WTC11 (cell line): ENCODE data around the gene VANGL1. TPM values are rescaled to one million over a fixed set of nuclear protein-coding genes. Genes with fewer than 3 reads are reported as not detected.
A peak's percentile ranks its signal among the peaks of the same experiment; 100 is the strongest.

Source experiments
- ATAC-seq: fragments of 200-7000 bp; cut with Tn5 transposase; 2 replicates; pipeline ENCODE4 v1.10.0; 2021; ENCODE audit warnings: mild to moderate bottlenecking, moderate library complexity
- CTCF ChIA-PET: fragments of 300-600 bp; sonication (Branson Sonifier 250); formaldehyde crosslinking; loops from one replicate; lab custom pipeline; 2021; ENCODE audit warnings: antibody characterized with exemption; lab: Charles Lee
- POLR2A ChIA-PET: fragments of 350-600 bp; sonication (Branson Sonifier 250); formaldehyde crosslinking; loops from one replicate; lab custom pipeline; 2021; ENCODE audit warnings: antibody characterized with exemption; lab: Charles Lee
- DNase-seq: peaks from one replicate; pipeline ENCODE4 v3.0.0; 2021; ENCODE audit warnings: low spot score
- H3K27ac Mint-ChIP-seq: 2 replicates; pipeline ENCODE4 v1.8.0; 2021; ENCODE audit warnings: mixed read lengths
- H3K27me3 Mint-ChIP-seq: 2 replicates; pipeline ENCODE4 v1.8.0; 2021; ENCODE audit warnings: low read depth, mild to moderate bottlenecking, moderate library complexity, mixed read lengths
- H3K36me3 Mint-ChIP-seq: 2 replicates; pipeline ENCODE4 v1.8.0; 2021; ENCODE audit warnings: mixed read lengths
- H3K4me1 Mint-ChIP-seq: 2 replicates; pipeline ENCODE4 v1.8.0; 2022; ENCODE audit warnings: mixed read lengths
- H3K4me3 Mint-ChIP-seq: 2 replicates; pipeline ENCODE4 v1.8.0; 2021; ENCODE audit warnings: mild to moderate bottlenecking, moderate library complexity, mixed read lengths
- H3K9me3 Mint-ChIP-seq: 2 replicates; pipeline ENCODE4 v1.8.0; 2021; ENCODE audit warnings: mixed read lengths
- ELF4 ChIP-seq: sonication (generic); formaldehyde crosslinking; IDR thresholded peaks from 2 replicates; pipeline ENCODE4 v1.8.1; 2022; ENCODE audit warnings: low read depth, mild to moderate bottlenecking, moderate library complexity, missing genetic modification reagents
- EMX1 ChIP-seq: fragments of 250-450 bp; sonication (Bioruptor Pico); IDR thresholded peaks from 2 replicates; pipeline ENCODE4 v1.8.0; 2021; ENCODE audit warnings: mild to moderate bottlenecking
- IRF2 ChIP-seq: sonication (generic); formaldehyde crosslinking; IDR thresholded peaks from 2 replicates; pipeline ENCODE4 v1.8.0; 2022; ENCODE audit warnings: low read depth, missing genetic modification reagents, borderline replicate concordance
- JUN ChIP-seq: sonication (generic); formaldehyde crosslinking; IDR thresholded peaks from 2 replicates; pipeline ENCODE4 v1.8.0; 2023; ENCODE audit warnings: mild to moderate bottlenecking, missing genetic modification reagents
- KAT7 ChIP-seq: sonication (generic); formaldehyde crosslinking; IDR thresholded peaks from 2 replicates; pipeline ENCODE4 v1.8.1; 2023; ENCODE audit warnings: missing genetic modification reagents, mild to moderate bottlenecking, borderline replicate concordance
- NFATC4 ChIP-seq: fragments of 250-450 bp; sonication (Bioruptor Pico); IDR thresholded peaks from 2 replicates; pipeline ENCODE4 v1.9.0; 2021; ENCODE audit warnings: mild to moderate bottlenecking
- NFYB ChIP-seq: sonication (generic); formaldehyde crosslinking; conservative IDR thresholded peaks from 2 replicates; pipeline ENCODE4 v1.8.0; 2022; ENCODE audit warnings: low read depth, missing genetic modification reagents
- NR3C1 ChIP-seq: sonication (generic); formaldehyde crosslinking; conservative IDR thresholded peaks from 2 replicates; pipeline ENCODE4 v1.8.1; 2023; ENCODE audit warnings: low read depth, mild to moderate bottlenecking, missing genetic modification reagents
- TEAD4 ChIP-seq: sonication (generic); formaldehyde crosslinking; IDR thresholded peaks from 2 replicates; pipeline ENCODE4 v1.8.0; 2022; ENCODE audit warnings: mild to moderate bottlenecking, missing genetic modification reagents
- TP53 ChIP-seq: sonication (generic); formaldehyde crosslinking; IDR thresholded peaks from 2 replicates; pipeline ENCODE4 v1.8.1; 2023; ENCODE audit warnings: mild to moderate bottlenecking, missing genetic modification reagents
- total RNA-seq: library from RNA; stranded (reverse); gene quantifications from 3 replicates; pipeline ENCODE4 v1.2.3, GENCODE V29; 2021
- TF ChIP-seq, protein P1 (sequence below): fragments of 250-450 bp; sonication (Bioruptor Pico); IDR thresholded peaks from 2 replicates; pipeline ENCODE4 v1.9.0; 2021; ENCODE audit warnings: mild to moderate bottlenecking
- TF ChIP-seq, protein P2 (sequence below): fragments of 250-450 bp; sonication (Bioruptor Pico); IDR thresholded peaks from 2 replicates; pipeline ENCODE4 v2.1.2; 2022; ENCODE audit warnings: mild to moderate bottlenecking, moderate library complexity
- TF ChIP-seq, protein P3 (sequence below): sonication (generic); formaldehyde crosslinking; conservative IDR thresholded peaks from 2 replicates; pipeline ENCODE4 v1.8.1; 2022; ENCODE audit warnings: mild to moderate bottlenecking, missing genetic modification reagents
- TF ChIP-seq, protein P4 (sequence below): sonication (generic); formaldehyde crosslinking; IDR thresholded peaks from 2 replicates; pipeline ENCODE4 v1.8.1; 2023; ENCODE audit warnings: mild to moderate bottlenecking, missing genetic modification reagents, moderate library complexity
- TF ChIP-seq, protein P5 (sequence below): sonication (generic); formaldehyde crosslinking; IDR thresholded peaks from 2 replicates; pipeline ENCODE4 v1.8.0; 2023; ENCODE audit warnings: mild to moderate bottlenecking, missing genetic modification reagents
- TF ChIP-seq, protein P6 (sequence below): fragments of 250-450 bp; sonication (Bioruptor Pico); IDR thresholded peaks from 2 replicates; pipeline ENCODE4 v1.9.0; 2021; ENCODE audit warnings: moderate library complexity, mild to moderate bottlenecking, inconsistent platforms, borderline replicate concordance
- TF ChIP-seq, protein P7 (sequence below): sonication (generic); formaldehyde crosslinking; IDR thresholded peaks from 2 replicates; pipeline ENCODE4 v1.8.0; 2022; ENCODE audit warnings: mild to moderate bottlenecking, missing genetic modification reagents
- TF ChIP-seq, protein P8 (sequence below): sonication (generic); formaldehyde crosslinking; IDR thresholded peaks from 2 replicates; pipeline ENCODE4 v1.8.0; 2022; ENCODE audit warnings: mild to moderate bottlenecking, missing genetic modification reagents
- TF ChIP-seq, protein P9 (sequence below): sonication (generic); formaldehyde crosslinking; IDR thresholded peaks from 2 replicates; pipeline ENCODE4 v1.8.1; 2023; ENCODE audit warnings: mild to moderate bottlenecking, missing genetic modification reagents

The VANGL1 gene
- total RNA-seq, 1 experiment from 2014 or later, result 15.8 TPM

DNA sequence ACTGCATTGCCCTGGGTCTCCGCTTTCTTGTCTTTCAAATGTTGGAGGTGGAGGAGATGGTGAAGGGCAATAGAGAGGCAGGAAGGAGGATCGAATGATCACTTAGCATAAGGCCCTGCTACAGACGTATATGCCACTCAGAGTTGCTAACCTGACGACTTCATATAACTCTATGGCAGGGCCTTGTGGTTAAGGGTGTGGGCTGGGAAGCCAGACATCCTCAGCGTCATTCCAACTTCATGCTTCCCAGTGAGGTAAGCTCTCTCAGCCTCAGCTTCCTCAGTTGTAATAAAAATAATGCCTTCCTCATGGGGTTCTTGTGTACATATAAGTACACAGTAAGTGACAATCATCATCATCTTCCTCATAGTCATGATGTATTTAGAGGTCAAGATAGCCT lies 72.1 kb downstream of the VANGL1 start:
- DNase-seq (no peak), ATAC-seq (no peak)
- ChIA-PET CTCF (interaction anchor here (1.0 to 7.4 kb wide), 8 partner anchors 9 to 307 kb away, joined by 3 to 88 read pairs (median 8); no protein-coding TSS in a partner anchor), POLR2A (no interaction called here)
- no peak overlapping the region for H3K4me3 Mint-ChIP-seq
- H3K4me1 Mint-ChIP-seq, result peaks cover 23% of the 10 kb centered on the region
- no peak overlapping the region for H3K27ac Mint-ChIP-seq
- TF ChIP-seq, protein P1, sequence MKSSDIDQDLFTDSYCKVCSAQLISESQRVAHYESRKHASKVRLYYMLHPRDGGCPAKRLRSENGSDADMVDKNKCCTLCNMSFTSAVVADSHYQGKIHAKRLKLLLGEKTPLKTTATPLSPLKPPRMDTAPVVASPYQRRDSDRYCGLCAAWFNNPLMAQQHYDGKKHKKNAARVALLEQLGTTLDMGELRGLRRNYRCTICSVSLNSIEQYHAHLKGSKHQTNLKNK, result no peak
- TF ChIP-seq EMX1 (CRISPR knock-in tag), result no peak
- no peaks in the 10 kb centered on the region for H3K9me3 Mint-ChIP-seq
- H3K27me3 Mint-ChIP-seq, result peaks cover 3% of the 10 kb centered on the region; the same call in 1 of the 2 replicates
- H3K36me3 Mint-ChIP-seq, result no peaks in the 10 kb centered on the region

DNA sequence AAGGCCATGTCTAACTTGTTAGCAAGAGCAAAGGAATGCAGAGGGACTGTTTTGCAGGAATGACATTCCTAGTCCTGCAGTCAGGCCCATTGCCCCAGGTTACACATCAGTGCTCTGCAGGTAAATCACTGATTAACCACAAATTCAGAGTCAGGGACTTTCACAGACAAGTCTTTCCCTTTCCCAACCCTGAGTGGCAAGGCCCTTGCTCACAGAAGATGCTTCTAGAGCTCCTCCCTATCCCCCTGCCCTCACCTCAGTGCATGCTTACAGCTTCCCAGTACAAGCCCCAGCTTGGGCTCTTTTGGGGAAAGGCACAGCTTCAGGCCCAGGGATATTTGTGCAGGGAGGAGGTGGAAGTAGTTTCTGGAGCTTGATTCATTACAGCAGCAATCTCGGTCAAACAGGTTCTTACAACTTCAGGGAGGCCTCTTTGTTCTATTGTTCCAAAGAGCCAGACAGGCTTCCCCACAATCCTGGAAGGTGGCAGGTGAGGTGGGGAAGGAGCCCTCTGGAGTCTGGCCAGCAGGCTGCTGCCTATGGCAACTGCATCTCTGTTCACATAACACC lies 72.9 kb downstream of the VANGL1 start:
- peaks cover 23% of the 10 kb centered on the region for H3K4me1 Mint-ChIP-seq
- peaks cover 3% of the 10 kb centered on the region; the same call in 1 of the 2 replicates for H3K27me3 Mint-ChIP-seq
- no peak overlapping the region for H3K4me3 Mint-ChIP-seq
- H3K36me3 Mint-ChIP-seq, result no peaks in the 10 kb centered on the region
- TF ChIP-seq ELF4 (no peak), TEAD4 (CRISPR knock-in tag) (no peak), JUN (CRISPR knock-in tag) (no peak), NFATC4 (CRISPR knock-in tag) (no peak), IRF2 (CRISPR knock-in tag) (no peak), NFYB (no peak), TP53 (CRISPR knock-in tag) (no peak), KAT7 (no peak), NR3C1 (no peak)
- TF ChIP-seq, protein P2, sequence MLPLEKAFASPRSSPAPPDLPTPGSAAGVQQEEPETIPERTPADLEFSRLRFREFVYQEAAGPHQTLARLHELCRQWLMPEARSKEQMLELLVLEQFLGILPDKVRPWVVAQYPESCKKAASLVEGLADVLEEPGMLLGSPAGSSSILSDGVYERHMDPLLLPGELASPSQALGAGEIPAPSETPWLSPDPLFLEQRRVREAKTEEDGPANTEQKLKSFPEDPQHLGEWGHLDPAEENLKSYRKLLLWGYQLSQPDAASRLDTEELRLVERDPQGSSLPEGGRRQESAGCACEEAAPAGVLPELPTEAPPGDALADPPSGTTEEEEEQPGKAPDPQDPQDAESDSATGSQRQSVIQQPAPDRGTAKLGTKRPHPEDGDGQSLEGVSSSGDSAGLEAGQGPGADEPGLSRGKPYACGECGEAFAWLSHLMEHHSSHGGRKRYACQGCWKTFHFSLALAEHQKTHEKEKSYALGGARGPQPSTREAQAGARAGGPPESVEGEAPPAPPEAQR, result no peak
- TF ChIP-seq, protein P3, sequence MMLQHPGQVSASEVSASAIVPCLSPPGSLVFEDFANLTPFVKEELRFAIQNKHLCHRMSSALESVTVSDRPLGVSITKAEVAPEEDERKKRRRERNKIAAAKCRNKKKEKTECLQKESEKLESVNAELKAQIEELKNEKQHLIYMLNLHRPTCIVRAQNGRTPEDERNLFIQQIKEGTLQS (CRISPR knock-in tag), result no peak
- TF ChIP-seq, protein P4, sequence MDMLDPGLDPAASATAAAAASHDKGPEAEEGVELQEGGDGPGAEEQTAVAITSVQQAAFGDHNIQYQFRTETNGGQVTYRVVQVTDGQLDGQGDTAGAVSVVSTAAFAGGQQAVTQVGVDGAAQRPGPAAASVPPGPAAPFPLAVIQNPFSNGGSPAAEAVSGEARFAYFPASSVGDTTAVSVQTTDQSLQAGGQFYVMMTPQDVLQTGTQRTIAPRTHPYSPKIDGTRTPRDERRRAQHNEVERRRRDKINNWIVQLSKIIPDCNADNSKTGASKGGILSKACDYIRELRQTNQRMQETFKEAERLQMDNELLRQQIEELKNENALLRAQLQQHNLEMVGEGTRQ (CRISPR knock-in tag), result no peak
- TF ChIP-seq, protein P5, sequence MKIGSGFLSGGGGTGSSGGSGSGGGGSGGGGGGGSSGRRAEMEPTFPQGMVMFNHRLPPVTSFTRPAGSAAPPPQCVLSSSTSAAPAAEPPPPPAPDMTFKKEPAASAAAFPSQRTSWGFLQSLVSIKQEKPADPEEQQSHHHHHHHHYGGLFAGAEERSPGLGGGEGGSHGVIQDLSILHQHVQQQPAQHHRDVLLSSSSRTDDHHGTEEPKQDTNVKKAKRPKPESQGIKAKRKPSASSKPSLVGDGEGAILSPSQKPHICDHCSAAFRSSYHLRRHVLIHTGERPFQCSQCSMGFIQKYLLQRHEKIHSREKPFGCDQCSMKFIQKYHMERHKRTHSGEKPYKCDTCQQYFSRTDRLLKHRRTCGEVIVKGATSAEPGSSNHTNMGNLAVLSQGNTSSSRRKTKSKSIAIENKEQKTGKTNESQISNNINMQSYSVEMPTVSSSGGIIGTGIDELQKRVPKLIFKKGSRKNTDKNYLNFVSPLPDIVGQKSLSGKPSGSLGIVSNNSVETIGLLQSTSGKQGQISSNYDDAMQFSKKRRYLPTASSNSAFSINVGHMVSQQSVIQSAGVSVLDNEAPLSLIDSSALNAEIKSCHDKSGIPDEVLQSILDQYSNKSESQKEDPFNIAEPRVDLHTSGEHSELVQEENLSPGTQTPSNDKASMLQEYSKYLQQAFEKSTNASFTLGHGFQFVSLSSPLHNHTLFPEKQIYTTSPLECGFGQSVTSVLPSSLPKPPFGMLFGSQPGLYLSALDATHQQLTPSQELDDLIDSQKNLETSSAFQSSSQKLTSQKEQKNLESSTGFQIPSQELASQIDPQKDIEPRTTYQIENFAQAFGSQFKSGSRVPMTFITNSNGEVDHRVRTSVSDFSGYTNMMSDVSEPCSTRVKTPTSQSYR (CRISPR knock-in tag), result no peak
- TF ChIP-seq, protein P6, sequence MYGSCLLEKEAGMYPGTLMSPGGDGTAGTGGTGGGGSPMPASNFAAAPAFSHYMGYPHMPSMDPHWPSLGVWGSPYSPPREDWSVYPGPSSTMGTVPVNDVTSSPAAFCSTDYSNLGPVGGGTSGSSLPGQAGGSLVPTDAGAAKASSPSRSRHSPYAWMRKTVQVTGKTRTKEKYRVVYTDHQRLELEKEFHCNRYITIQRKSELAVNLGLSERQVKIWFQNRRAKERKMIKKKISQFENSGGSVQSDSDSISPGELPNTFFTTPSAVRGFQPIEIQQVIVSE, result no peak
- TF ChIP-seq, protein P7, sequence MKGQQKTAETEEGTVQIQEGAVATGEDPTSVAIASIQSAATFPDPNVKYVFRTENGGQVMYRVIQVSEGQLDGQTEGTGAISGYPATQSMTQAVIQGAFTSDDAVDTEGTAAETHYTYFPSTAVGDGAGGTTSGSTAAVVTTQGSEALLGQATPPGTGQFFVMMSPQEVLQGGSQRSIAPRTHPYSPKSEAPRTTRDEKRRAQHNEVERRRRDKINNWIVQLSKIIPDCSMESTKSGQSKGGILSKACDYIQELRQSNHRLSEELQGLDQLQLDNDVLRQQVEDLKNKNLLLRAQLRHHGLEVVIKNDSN (CRISPR knock-in tag), result no peak
- TF ChIP-seq, protein P8, sequence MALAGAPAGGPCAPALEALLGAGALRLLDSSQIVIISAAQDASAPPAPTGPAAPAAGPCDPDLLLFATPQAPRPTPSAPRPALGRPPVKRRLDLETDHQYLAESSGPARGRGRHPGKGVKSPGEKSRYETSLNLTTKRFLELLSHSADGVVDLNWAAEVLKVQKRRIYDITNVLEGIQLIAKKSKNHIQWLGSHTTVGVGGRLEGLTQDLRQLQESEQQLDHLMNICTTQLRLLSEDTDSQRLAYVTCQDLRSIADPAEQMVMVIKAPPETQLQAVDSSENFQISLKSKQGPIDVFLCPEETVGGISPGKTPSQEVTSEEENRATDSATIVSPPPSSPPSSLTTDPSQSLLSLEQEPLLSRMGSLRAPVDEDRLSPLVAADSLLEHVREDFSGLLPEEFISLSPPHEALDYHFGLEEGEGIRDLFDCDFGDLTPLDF (CRISPR knock-in tag), result no peak
- TF ChIP-seq, protein P9, sequence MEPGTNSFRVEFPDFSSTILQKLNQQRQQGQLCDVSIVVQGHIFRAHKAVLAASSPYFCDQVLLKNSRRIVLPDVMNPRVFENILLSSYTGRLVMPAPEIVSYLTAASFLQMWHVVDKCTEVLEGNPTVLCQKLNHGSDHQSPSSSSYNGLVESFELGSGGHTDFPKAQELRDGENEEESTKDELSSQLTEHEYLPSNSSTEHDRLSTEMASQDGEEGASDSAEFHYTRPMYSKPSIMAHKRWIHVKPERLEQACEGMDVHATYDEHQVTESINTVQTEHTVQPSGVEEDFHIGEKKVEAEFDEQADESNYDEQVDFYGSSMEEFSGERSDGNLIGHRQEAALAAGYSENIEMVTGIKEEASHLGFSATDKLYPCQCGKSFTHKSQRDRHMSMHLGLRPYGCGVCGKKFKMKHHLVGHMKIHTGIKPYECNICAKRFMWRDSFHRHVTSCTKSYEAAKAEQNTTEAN (CRISPR knock-in tag), result no peak
- TF ChIP-seq, protein P1, result no peak
- CTCF ChIA-PET, result interaction anchor here (1.0 to 7.4 kb wide), 7 partner anchors 8 to 306 kb away, joined by 3 to 88 read pairs (median 12); no protein-coding TSS in a partner anchor
- ATAC-seq, result peak; percentile 68
- POLR2A ChIA-PET, result no interaction called here
- peak; percentile 27 for DNase-seq
- H3K9me3 Mint-ChIP-seq, result no peaks in the 10 kb centered on the region
- no peak overlapping the region for H3K27ac Mint-ChIP-seq
